Mesenchymal stem cell (in vitro differentiated cells and primary cell): ENCODE results near the gene RASSF7.

ENCODE experiments used
- DNase-seq: peaks from one replicate; pipeline ENCODE4 v3.0.0-alpha.2; 2013
- H2AFZ ChIP-seq: one replicate; pipeline ENCODE4 v1.6.1; 2013; ENCODE audit warnings: low read depth, mild to moderate bottlenecking, control low read depth, inconsistent platforms, low read length, moderate library complexity
- H2AK5ac ChIP-seq: 2 replicates; pipeline ENCODE4 v1.6.1; 2013; ENCODE audit warnings: low read length, moderate library complexity, mild to moderate bottlenecking, inconsistent platforms; ENCODE audit not compliant: severe bottlenecking
- H2BK120ac ChIP-seq: one replicate; pipeline ENCODE4 v1.6.1; 2013; ENCODE audit warnings: low read depth, mild to moderate bottlenecking, inconsistent platforms, low read length, moderate library complexity
- H2BK12ac ChIP-seq, 2 experiments: one replicate each; pipeline ENCODE4 v1.6.1; 2013; ENCODE audit warnings: inconsistent platforms in 2 of 2, low read length in 2 of 2, mild to moderate bottlenecking in 2 of 2, moderate library complexity in 2 of 2, control low read depth in 1 of 2
- H2BK15ac ChIP-seq: one replicate; pipeline ENCODE4 v1.6.1; 2013; ENCODE audit warnings: mild to moderate bottlenecking, low read depth, inconsistent platforms; ENCODE audit not compliant: poor library complexity, severe bottlenecking
- H2BK5ac ChIP-seq: 2 replicates; pipeline ENCODE4 v1.6.1; 2013; ENCODE audit warnings: low read depth, mild to moderate bottlenecking, low read length, control low read depth, inconsistent platforms; ENCODE audit not compliant: poor library complexity, severe bottlenecking
- H3K14ac ChIP-seq, 2 experiments: one replicate each; pipeline ENCODE4 v1.6.1; 2013; ENCODE audit warnings: inconsistent platforms in 2 of 2, low read length in 2 of 2, control low read depth in 1 of 2, mild to moderate bottlenecking in 1 of 2, moderate library complexity in 1 of 2
- H3K18ac ChIP-seq, 2 experiments: one replicate each; pipeline ENCODE4 v1.6.1; 2013; ENCODE audit warnings: inconsistent platforms in 2 of 2, low read length in 2 of 2, control low read depth in 1 of 2, low read depth in 1 of 2, mild to moderate bottlenecking in 1 of 2
- H3K23ac ChIP-seq, 2 experiments: one replicate each; pipeline ENCODE4 v1.6.1; 2013; ENCODE audit warnings: inconsistent platforms in 2 of 2, low read length in 2 of 2, mild to moderate bottlenecking in 2 of 2, moderate library complexity in 2 of 2, control low read depth in 1 of 2
- H3K27ac ChIP-seq: 2 replicates; pipeline ENCODE4 v1.5.1; 2013; ENCODE audit warnings: mild to moderate bottlenecking, moderate library complexity, low read length, control low read depth, inconsistent platforms; ENCODE audit not compliant: poor library complexity, severe bottlenecking
- H3K27me3 ChIP-seq, 2 experiments: 2 replicates each; pipeline versions ENCODE4 v1.6.1 to v1.7.0; 2013; ENCODE audit warnings: low read length in 2 of 2, mild to moderate bottlenecking in 2 of 2, moderate library complexity in 2 of 2, control low read depth in 1 of 2, inconsistent platforms in 1 of 2; ENCODE audit not compliant: control insufficient read depth in 1 of 2, insufficient read depth in 1 of 2
- H3K36me3 ChIP-seq, 2 experiments: 2 replicates each; pipeline versions ENCODE4 v1.6.1 to v1.7.0; 2013; ENCODE audit warnings: low read length in 2 of 2, control low read depth in 1 of 2, inconsistent platforms in 1 of 2, low read depth in 1 of 2, mild to moderate bottlenecking in 1 of 2; ENCODE audit not compliant: insufficient read depth in 2 of 2, control insufficient read depth in 1 of 2
- H3K4ac ChIP-seq, 2 experiments: one replicate each; pipeline ENCODE4 v1.6.1; 2013; ENCODE audit warnings: inconsistent platforms in 2 of 2, low read length in 2 of 2, mild to moderate bottlenecking in 2 of 2, moderate library complexity in 2 of 2, control low read depth in 1 of 2, low read depth in 1 of 2
- H3K4me1 ChIP-seq: 2 replicates; pipeline ENCODE4 v1.6.1; 2013; ENCODE audit warnings: low read depth, low read length, control low read depth; ENCODE audit not compliant: control insufficient read depth, insufficient read depth
- H3K4me2 ChIP-seq: 2 replicates; pipeline ENCODE4 v1.6.1; 2013; ENCODE audit warnings: low read length, mild to moderate bottlenecking, inconsistent platforms; ENCODE audit not compliant: poor library complexity, severe bottlenecking
- H3K4me3 ChIP-seq, 2 experiments: 2 replicates each; pipeline versions ENCODE4 v1.5.1 to v1.7.0; 2013; ENCODE audit warnings: low read length in 2 of 2, mild to moderate bottlenecking in 2 of 2, control low read depth in 1 of 2, low read depth in 1 of 2; ENCODE audit not compliant: insufficient read depth in 1 of 2
- H3K79me1 ChIP-seq: replicated peaks from 2 replicates; pipeline ENCODE4 v1.6.1; 2013; ENCODE audit warnings: mild to moderate bottlenecking, control low read depth, low read length, inconsistent platforms; ENCODE audit not compliant: poor library complexity, severe bottlenecking
- H3K9ac ChIP-seq: 2 replicates; pipeline ENCODE4 v1.7.0; 2013; ENCODE audit warnings: mild to moderate bottlenecking, low read length, moderate library complexity
- H3K9me3 ChIP-seq: 2 replicates; pipeline ENCODE4 v1.7.0; 2013; ENCODE audit warnings: mild to moderate bottlenecking, low read length; ENCODE audit not compliant: control insufficient read depth
- H4K8ac ChIP-seq: one replicate; pipeline ENCODE4 v1.6.1; 2013; ENCODE audit warnings: inconsistent platforms, mild to moderate bottlenecking, low read length, moderate library complexity
- H4K91ac ChIP-seq: one replicate; pipeline ENCODE4 v1.6.1; 2013; ENCODE audit warnings: mild to moderate bottlenecking, low read length, inconsistent platforms
- WGBS: methylation state at CpG from one replicate; pipeline ENCODE4 v1.1.7; 2013; ENCODE audit warnings: mixed read lengths; 5-methylcytosine and 5-hydroxymethylcytosine counted together

RASSF7 gene

GRCh38 chr11:539971-540481, 20.7 kb upstream of the RASSF7 start:
- Histone ChIP-seq H2AFZ (no peak overlapping the region), H2AK5ac (no peak overlapping the region), H3K23ac (no peak overlapping the region), H3K4me1 (peaks cover 20% of the 10 kb centered on the region), H3K18ac (no peak overlapping the region), H3K27ac (no peak overlapping the region), H2BK15ac (no peak overlapping the region), H3K79me1 (no peaks in the 10 kb centered on the region), H3K36me3 (no peaks in the 10 kb centered on the region), H4K8ac (no peak overlapping the region), H3K14ac (no peak overlapping the region), H3K9ac (no peak overlapping the region), H3K4ac (no peak overlapping the region), H3K4me3 (no peak overlapping the region), H2BK5ac (no peak overlapping the region), H2BK120ac (no peak overlapping the region), H3K27me3 (peaks cover 0 to 20% of the 10 kb centered on the region in 2 experiments), H3K9me3 (no peaks in the 10 kb centered on the region), H2BK12ac (no peak overlapping the region), H3K4me2 (no peak overlapping the region), H4K91ac (no peak overlapping the region)
- no peak for DNase-seq
- WGBS = 83% methylated on average over 8 of the region's 8 CpGs

- Histone ChIP-seq H4K8ac (no peak overlapping the region), H2BK15ac (no peak overlapping the region), H2AK5ac (no peak overlapping the region), H3K9me3 (no peaks in the 10 kb centered on the region), H3K9ac (no peak overlapping the region), H3K14ac (no peak overlapping the region), H2BK5ac (no peak overlapping the region), H3K18ac (no peak overlapping the region), H3K27ac (no peak overlapping the region), H3K4ac (no peak overlapping the region), H3K36me3 (no peaks in the 10 kb centered on the region), H2BK12ac (no peak overlapping the region), H3K4me2 (no peak overlapping the region), H2AFZ (no peak overlapping the region), H3K27me3 (peaks cover 0 to 26% of the 10 kb centered on the region in 2 experiments), H3K23ac (no peak overlapping the region), H3K4me1 (peaks cover 20% of the 10 kb centered on the region), H2BK120ac (no peak overlapping the region), H4K91ac (no peak overlapping the region), H3K4me3 (no peak overlapping the region), H3K79me1 (no peaks in the 10 kb centered on the region)
- DNase-seq = no peak
- WGBS = 91% methylated on average over 22 of the region's 23 CpGs
These were observed 20.0 kb upstream of the RASSF7 start for GRCh38 chr11:540583-541432.

GRCh38 chr11:541433-541885, 19.3 kb upstream of the RASSF7 start:
- 94% methylated on average over 10 of the region's 20 CpGs for WGBS
- Histone ChIP-seq H4K91ac (no peak overlapping the region), H2BK5ac (no peak overlapping the region), H3K36me3 (no peaks in the 10 kb centered on the region), H3K9me3 (no peaks in the 10 kb centered on the region), H3K27me3 (peaks cover 0 to 27% of the 10 kb centered on the region in 2 experiments), H3K18ac (no peak overlapping the region), H3K4me3 (no peak overlapping the region), H3K4me1 (peaks cover 16% of the 10 kb centered on the region), H3K4ac (no peak overlapping the region), H2BK15ac (no peak overlapping the region), H3K14ac (no peak overlapping the region), H3K23ac (no peak overlapping the region), H2BK12ac (no peak overlapping the region), H2AFZ (no peak overlapping the region), H3K4me2 (no peak overlapping the region), H3K79me1 (no peaks in the 10 kb centered on the region), H4K8ac (no peak overlapping the region), H2AK5ac (no peak overlapping the region), H2BK120ac (no peak overlapping the region), H3K9ac (no peak overlapping the region), H3K27ac (no peak overlapping the region)
- DNase-seq = no peak

- H3K27me3 ChIP-seq = peaks cover 0 to 17% of the 10 kb centered on the region in 2 experiments
- H2BK12ac ChIP-seq = no peak overlapping the region
- no peak overlapping the region for H3K14ac ChIP-seq
- no peaks in the 10 kb centered on the region for H3K79me1 ChIP-seq
- H2BK15ac ChIP-seq = no peak overlapping the region
- no peak overlapping the region for H3K4ac ChIP-seq
- H3K4me3 ChIP-seq = no peak overlapping the region
- 87% methylated on average over 5 of the region's 5 CpGs for whole genome bisulfite sequencing
- no peak overlapping the region for H3K18ac ChIP-seq
- no peak overlapping the region for H3K27ac ChIP-seq
- no peak overlapping the region for H2AK5ac ChIP-seq
- H2BK5ac ChIP-seq = no peak overlapping the region
- no peak overlapping the region for H2AFZ ChIP-seq
- no peak overlapping the region for H4K91ac ChIP-seq
- H4K8ac ChIP-seq = no peak overlapping the region
- no peak overlapping the region for H2BK120ac ChIP-seq
- no peak for DNase-seq
- peaks cover 7% of the 10 kb centered on the region for H3K4me1 ChIP-seq
- no peaks in the 10 kb centered on the region for H3K9me3 ChIP-seq
- H3K36me3 ChIP-seq = no peaks in the 10 kb centered on the region
- H3K23ac ChIP-seq = no peak overlapping the region
- no peak overlapping the region for H3K4me2 ChIP-seq
- no peak overlapping the region for H3K9ac ChIP-seq
These were observed 16.0 kb upstream of the RASSF7 start for GRCh38 chr11:544817-545166.
